GM19438 (cell line): ENCODE data around the gene FOXP1.

Experiments used
- ATAC-seq: cut with Tn5 transposase; IDR thresholded peaks from one replicate; pipeline ENCODE4 v1.9.1; 2021; ENCODE audit warnings: low read depth; ENCODE audit not compliant: unreplicated experiment

FOXP1 gene

DNA sequence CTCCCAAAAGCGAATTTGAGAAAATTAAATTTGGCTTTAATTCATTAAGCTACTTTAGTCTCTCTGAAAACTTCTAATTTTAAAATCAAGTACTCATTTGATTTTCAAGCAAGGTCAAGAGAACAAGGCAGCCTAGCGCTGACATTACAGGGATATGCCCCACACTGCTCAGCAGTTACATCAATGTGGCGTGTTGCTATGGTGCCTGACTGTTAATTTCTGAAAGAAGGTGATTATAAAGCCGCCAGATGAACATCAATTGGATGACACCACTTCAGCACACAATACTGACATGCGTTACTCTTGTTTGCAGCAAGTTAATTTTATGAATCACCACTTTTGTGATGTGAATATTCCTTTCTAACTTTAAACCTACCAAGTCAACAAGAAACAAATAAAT is 284.4 kb downstream of the FOXP1 start:
- no peak for ATAC-seq

DNA sequence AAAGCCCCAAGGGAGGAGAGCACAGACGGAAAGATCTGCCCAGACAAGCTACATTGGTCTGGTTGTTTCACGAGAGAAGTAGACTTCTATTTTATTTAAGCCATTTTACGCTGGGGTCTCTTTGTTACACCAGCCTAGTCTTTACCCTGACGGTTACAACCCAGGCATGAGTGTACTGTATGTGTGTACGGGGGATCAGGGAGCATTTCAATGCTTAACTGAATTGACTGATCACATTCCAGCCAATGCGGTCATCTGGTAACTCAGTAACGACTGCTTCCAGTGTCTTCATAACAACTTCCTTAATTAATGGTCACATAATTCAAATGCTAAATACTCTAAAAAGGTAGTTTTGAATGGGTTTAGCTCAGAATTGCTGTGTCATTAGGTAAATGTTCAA is 288.6 kb downstream of the FOXP1 start:
- no peak for ATAC-seq

DNA sequence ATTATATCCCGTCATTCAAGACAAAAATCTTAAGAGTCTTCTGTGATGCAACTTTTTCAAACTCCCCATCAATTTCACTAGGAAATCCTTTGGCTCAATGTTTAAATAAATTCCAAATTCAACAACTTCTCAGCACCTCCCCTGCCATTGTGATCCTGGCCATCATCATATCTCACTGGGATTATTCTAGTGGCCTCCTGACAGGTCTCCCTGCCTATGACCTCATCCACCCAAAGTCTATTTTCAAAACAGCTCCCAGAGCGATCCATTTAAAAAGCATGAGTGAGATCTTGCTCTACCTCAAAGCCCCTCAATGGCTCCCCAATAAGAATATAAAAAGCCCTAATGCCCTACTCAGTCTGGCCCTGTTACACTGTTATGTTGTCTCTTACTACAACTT is 293.2 kb downstream of the FOXP1 start:
- no peak for ATAC-seq

DNA sequence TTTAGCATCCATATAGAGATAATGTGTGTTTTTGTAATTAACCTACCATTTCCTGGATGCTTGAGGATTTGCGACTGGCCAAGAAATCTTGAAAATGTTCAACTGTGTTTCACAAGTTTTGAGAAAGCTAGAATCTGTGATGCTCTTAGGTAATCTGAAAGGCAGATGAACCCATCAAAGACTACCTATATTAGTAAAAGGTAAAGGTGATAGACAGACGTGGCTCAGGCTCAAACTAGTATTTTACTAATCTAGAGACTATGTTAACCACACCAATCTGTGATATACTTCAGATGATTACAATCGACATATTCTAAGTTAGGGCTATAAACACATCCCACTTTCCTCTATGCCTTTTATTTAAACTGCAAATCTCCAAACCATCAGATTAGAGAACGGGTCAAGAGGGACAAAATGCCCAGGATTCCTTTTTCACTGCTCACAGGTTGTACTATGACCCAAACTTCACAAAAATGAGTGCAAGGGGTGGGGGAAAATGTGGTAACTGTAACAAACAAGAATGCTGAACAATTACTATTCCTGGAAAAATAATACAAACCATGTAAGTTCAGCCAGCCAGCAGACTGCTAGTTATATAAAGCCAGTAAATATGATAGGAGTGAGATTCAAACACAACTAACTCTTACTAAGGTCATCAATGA is 295.1 kb downstream of the FOXP1 start:
- no peak for ATAC-seq

DNA sequence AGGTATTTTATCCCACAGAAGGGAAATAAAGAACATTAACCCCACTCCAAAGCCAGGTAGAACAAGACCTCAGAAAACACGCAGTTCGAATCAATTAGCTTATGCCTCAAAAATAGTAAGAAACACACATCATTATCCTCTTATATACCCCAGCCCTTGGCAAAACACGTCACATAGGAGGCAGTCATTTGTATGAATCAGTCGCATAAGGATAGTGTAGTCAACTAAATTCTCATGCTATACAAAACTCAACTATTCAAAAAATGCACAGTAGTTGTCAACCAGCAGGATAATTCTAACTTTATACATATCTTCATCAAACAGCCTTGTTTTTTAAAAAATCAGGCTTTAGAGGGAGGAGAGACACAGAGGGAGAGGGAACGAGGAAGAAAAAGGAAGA is 298.4 kb downstream of the FOXP1 start:
- ATAC-seq = no peak

DNA sequence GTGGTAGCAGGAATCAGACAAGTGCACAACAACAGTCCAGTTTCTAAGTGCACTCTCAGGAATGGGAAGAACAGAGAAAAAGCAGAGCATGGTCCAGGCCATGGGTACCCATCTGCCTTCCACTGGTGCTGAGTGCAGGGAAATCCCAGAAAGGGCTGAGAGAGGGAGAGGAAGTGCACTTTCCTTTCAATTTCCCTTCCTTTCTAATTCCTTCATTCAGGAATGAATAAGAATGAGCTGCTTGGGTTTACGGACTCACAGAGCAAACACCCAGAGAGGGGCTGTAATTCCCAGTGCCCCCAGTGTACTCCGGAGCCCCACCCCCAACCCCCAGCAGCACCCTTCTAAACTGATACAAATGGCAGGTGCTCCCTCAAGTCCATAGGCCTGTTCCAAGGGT is 300.6 kb downstream of the FOXP1 start:
- ATAC-seq = no peak

DNA sequence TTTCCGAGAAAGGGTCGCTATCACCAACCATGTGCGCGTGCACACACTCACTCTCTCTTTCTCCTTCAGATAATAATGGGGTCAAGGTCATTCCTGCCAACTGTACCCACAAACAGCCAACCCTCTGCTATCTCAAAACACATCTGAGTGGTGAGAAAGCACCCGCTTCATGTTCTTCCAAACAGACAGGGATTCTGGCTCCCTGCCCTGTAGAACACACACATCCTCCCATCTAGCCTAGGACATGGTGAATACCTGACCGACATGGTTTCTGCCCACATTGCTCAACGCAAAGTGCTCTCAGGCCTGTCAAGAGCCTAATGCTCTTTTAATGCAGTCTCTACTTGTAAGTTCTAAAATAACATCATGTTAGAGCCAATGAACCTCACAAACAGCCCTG is 302.2 kb downstream of the FOXP1 start:
- no peak for ATAC-seq

DNA sequence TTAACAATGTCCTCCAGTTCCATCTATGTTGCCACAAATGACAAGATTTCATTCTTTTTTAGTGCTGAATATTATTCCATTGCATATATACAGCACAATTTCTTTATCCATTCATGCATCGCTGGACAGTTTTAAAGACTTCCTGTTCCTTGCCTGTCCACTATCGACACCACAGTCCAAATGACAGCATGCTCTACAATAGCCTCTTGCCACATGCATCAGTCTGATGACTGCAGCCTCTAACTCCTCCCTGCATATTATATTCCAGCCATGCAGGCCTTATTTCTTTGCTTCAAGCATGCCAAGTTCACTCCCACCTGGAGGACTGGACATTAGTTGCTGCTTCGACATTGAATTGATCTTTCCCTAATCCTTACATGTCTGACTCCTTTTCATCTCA is 306.2 kb downstream of the FOXP1 start:
- no peak for ATAC-seq

DNA sequence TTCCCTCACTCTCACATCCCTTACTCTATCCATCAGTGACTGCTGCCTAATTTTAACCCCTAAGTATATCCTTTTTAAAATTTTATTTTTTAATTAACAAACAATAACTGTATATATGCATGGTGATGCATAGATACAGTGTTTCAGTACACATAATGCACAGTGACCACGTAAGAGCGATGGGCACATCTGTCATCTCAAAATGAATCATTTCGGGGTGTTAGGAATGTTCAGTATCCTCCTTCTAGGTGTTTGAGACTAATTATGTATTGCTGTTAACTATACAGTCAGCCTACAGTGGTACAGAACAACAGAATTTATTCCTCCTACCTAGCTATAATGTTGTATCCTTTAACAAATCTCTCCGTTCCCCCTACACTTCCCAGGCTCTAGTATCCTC is 307.0 kb downstream of the FOXP1 start:
- no peak for ATAC-seq

DNA sequence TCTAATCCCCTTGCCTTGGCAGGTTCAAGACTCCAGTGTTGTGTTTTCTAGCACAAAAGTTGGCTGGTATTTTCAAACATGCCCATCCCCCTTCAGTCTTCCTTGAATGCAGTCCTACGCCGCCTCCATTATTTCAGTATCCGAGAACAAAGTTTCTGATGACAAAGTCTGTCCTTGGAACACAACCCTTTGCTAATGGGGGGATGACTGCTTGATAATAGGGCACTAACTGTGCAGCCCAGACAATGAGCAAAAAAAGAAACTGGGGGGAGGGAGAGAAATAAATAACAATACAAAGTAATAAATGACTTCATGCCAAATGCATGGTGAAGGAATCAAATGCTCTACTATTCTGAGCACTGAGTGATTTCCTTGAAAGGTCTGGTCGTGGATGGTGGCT is 310.1 kb downstream of the FOXP1 start:
- no peak for ATAC-seq

DNA sequence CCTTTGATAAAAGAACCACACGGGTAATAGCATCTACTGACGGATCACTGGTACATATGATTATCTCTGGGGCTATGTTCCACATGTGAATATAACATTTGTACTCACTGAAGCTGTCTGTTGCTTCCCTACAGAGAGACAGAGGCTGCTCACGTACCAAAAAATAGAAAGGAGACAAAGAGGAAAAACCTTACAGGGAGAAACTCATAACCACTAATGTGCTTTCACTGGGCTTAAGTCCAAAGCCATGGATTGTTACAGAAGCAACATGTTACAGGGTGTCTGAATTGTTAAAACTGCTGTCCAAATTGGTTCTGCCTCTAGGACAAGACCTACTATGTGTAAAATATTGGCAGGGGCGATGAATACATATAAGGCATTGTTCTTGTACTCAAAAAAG is 311.9 kb downstream of the FOXP1 start:
- ATAC-seq = no peak

DNA sequence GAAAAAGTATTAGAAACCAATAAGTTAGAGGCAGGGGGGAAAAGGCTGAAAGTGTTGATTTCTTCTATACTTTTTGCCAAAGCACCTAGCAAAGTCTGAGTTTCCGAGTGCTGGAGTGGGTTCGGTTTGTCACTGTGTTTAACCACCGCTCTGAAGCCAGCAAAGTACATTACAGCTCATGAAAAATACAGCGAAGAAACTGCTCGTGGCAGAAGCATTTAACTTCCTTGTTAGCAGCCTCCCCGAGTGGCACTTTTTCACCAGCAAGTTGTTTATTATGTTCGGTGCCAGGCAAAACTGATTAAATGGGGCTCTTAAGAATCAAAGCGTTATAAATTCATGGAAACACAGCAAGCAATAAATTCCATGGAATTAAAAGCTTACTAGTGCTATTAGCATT is 313.6 kb downstream of the FOXP1 start:
- no peak for ATAC-seq

DNA sequence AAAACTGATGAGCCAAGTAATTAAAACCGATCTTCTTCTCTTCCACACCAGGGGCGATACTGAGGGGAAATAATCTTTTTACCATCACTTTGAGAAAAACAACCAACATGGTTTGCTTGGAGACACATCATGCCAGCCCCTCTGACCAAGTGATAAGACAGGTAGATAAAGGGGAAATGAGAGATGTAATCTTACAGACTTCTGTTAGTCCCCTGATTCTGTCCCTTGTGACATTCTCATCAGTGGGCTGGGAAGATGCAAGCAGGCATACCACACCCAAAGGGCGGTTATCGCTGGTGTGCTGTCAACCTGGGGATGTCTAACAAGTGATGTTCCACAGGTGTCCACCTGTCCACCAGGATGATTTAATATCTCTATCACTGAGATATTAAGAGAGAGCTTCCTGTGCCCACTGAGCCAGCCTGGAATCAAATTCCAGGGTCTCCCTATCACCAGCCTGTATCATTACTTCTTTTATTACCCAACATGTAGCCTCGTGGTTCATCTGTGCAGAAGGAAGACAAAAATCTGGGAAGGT is 315.0 kb downstream of the FOXP1 start:
- ATAC-seq = no peak

DNA sequence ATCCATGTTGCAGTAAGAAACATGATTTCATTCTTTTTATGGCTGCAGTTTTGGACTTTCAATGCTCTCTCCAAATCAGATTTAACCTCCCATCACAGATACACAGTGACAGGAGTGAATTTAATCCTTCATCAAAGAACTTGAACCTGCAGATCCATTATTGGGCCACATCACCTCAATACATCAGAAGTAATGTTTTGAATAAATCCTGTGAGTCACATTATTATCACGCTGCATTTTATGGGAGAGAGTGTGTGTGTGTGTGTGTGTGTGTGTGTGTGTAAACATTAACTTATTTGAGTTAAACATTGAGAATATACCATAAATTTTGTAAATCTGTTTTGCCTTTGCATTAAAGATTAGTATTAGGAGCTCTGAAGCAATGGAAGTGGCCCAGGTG is 316.7 kb downstream of the FOXP1 start:
- no peak for ATAC-seq

DNA sequence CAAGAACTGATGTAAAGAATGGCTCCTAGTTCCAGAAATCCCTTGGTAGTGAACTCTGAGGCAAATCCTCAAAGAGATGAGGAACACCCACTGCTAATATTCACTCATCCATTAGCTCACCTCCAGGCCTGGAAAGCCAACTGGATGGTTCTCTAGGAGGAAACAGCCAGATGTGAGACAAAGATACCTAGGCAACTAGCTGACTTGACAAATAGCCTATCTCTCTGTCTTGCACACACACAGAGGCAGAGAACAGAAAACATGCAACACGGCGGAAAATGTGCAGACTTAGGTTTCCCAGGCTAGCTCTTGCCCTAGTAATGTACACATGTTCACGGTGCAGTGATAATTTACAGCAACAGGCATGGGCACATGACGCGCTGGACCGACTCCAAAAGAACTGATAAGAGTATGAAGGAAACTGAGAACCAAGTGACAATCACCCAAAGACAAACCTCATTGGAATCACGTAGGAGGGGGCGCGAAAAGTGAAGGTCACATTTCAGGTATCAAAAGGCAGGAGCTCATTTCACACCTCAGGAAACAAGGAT is 318.1 kb downstream of the FOXP1 start:
- ATAC-seq = no peak

DNA sequence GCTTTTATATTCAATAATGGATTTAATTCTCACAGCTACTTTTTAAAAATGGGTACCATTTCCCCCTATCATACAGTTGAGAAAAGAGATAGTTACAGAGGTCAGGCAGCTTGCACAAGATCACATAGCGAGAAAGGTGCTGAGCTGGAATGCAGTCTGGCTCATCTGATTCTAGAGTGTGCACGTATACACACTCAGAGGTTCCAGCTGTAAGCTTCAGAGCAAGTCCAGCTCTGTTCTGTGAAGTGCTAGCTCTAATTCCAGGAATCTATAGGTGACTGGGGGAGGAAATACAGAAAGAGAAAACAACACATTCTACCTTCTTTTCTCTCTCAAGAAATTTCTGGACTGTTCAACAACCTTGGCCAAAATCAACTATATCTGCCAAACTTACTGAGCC is 318.7 kb downstream of the FOXP1 start:
- ATAC-seq = no peak

DNA sequence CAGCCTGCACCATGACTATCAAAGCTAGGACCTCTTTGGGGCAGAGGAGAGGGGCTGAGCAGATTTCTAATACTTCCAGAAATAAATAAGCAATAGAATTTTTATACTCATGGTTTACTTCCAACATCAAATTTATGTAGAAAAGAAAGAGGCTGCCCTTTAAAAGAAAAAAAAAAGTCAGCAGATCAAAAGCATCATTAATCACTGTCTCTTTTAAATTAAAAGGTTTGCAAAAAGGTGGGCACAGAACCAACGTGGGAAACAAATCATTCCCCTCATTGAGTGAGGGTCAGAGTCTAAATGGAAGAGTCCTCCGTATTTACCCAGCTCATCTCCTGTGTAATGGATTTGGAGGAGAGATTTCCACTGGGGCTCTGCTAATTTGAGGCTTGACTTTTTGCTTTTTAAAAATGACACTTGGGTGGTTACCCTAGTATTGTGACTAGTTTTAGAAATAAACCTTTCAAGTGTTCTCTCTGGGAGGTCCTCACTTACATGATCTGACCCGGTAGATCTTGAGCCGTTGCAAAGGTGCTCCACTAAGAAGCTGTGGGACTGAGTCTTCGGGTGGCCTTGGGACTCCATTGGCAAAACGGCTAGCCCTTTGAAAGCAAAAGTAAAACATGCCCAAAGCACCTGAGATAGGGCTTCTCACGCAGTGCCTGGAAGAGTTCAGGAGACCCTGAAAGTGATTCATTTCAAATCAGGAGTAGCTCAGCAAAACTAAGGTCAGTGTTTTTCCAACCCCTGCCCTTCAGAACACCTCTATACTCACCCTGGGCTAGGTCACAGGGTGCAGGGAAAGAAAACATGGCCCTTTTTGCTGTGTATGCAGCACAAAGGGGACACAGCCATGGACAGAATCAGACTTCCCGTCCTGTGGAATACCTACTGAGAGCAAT is 320.9 kb downstream of the FOXP1 start:
- ATAC-seq = no peak

DNA sequence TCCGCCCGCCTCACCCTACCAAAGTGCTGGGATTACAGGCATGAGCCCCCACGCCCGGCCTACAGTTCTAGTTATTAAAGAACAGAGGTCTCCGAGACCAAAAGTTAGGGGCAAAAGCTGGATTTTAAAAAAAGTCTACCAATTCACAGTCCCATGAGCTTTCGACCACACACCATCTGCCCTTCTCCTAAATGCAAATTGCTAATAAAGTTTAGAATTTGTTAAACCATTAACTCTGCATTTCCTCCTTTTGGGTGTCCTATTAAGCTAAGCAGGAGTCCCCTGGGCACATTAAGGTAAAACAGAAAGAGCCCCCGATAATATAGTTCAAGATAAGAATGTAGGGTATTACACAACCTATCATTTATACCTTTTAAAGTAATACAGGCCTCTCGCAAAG is 322.7 kb downstream of the FOXP1 start:
- peak; percentile 55 for ATAC-seq

DNA sequence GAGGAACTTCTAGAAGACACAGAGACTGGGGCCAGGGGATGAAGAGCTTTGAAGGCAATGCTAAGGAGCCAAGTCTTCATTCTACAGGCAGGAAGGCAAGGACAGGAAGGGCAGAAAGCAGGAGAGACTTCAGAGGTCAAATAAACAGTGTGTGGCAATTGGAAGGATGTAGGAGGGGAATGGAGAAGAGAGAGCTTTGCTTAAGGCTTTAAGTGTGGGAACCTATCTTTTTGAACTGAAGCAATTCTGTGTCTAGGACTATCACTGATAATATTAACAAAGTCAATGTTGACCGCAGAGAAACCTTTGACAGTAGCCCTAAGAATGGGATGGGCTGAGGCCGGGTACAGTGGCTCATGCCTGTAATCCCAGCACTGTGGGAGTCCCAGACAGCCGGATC is 325.0 kb downstream of the FOXP1 start:
- no peak for ATAC-seq

DNA sequence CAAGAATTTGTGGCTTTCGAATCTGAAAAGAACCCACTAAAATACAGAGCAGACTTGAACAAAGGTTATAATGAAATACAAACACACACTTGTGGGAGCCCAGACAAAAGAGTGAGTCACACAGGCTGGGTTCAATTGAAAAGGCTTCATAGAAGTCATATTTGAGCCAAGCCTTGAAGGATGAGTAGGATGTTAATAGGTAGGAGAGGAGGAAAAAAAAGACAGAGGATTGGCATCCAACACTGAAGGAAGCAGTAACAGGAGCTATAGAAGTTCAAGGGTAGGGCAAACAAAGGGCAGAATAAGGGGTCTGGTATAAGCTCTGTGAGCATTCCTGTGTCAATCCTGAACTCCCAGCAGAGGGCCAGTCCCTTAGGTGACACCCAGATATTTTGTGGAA is 325.4 kb downstream of the FOXP1 start:
- no peak for ATAC-seq

DNA sequence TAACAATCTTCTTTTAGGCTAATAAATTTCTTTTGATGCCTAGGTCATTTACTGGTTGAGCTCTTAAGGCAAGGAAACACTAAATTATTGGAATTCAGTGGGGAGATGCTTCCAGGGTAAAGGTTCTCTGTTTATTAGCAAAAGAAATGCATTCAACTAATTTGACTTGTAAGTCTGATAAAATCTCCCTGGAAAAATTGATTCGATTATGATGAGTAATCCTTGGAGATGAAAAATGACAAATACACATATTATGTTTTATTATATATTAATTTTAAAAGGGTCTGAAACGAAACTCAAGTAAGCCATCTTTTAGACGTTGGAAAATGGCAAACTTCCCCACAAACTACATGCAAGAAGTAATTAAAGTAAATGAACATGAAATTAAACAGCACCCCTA is 328.0 kb downstream of the FOXP1 start:
- no peak for ATAC-seq
